NOMO-1 (cell line): ENCODE results near the gene RDX.
"Not testable (repeated sequence)": the region's sequence is repeated elsewhere in the genome, so short reads cannot be mapped to it uniquely, and the experiment has no call there.

Experiments
- DNase-seq, 2 experiments: peaks; one replicate each; lab custom pipeline; 2025; ENCODE audit not compliant: unreplicated experiment in 2 of 2; lab: John Stamatoyannopoulos, UW

RDX gene

DNA sequence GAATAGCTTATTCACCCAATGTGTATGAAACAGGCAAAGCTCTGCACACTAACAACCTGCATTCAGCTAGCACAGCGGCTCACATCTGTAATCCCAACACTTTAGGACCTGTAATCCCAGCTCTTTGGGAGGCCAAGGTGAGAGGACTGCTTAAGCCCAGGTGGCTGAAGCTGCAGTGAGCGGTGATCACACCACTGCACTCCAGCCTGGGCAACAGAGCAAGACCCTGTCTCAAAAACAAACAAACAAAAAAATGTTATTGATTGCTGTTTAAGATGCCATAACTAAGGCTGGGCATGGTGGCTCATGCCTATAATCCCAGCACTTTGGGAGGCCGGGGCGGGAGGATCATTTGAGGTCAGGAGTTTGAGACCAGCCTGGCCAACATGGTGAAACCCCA, 15.8 kb downstream of the RDX start:
- DNase-seq: not testable (repeated sequence)

- no peak for DNase-seq
Observed at GRCh38 chr11:110279881-110280280, 16.5 kb downstream of the RDX start.

GRCh38 chr11:110272919-110273318, 23.5 kb downstream of the RDX start:
- DNase-seq: no peak

GRCh38 chr11:110269996-110270395, 26.4 kb downstream of the RDX start:
- no peak for DNase-seq

GRCh38 chr11:110268441-110268840, 28.0 kb downstream of the RDX start:
- no peak for DNase-seq

DNA sequence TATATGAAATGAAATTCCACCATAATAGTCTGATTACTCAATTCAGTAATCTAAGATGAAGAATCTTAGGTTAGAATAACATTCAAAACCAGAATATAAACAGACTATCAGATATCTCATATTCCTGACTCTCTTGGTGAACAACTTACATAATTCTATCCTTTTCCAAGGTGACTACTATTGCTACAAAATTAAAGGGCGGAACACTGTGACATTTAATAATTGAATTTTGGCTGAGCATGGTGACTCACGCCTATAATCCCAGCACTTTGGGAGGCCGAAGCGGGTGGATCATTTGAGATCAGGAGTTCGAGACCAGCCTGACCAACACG, 34.4 kb downstream of the RDX start:
- DNase-seq: no peak

DNA sequence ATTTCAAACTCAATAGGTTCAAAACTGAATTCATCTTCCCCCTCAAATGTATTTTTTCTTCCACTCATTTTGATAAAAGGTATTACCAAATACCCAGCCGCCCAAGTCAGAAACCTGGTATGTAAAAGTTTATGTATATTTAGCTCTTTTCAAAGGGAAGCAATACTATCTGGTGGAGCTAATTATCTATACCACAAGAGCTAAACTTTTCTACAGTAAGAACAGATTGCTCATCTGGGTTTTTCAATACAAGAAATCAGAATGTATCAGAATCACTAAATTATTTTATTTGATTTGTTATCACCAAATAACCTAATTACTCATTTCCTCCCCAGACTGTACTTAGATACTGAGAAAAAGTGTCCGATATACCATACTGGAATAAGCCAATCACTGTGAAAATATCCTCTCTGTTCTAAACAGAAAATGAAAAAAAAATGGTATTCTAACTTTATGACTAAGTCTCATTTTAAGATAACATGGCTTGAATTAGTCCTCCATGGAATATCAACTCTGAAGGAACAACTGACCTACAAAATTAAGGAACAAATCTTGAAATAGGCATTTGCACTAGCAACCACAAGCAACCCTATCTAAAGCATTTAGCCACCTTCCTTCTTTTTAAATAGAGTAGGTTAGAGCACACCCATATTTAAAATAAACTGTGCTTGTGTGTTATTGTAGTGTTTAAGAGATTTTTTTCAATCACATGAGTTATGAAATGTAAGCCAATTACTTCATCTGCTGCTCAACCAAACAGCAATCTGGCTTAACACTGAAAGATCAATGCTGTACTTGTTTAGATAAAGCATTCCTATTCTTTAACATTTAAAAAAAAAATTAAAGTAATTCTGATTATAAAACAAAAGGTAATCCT, 35.0 kb downstream of the RDX start:
- DNase-seq: no peak

DNA sequence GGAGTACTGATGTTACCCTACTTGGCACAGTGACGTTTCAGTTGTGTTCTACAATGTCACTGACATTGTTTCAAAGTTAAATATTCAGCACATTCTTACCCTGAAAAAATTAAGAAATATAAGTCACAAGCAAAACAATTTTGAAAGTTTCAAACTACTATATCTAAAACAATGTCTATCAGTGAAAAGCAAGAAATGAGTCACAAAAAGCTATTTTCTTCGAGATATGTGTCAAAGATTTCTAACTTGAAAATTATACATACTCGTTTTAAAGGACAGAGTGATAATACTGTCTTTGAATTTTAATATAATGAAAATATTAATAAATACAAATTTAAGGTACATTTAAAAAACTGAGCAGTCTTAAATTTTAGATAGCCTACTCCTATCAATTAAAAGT, 42.9 kb downstream of the RDX start:
- no peak for DNase-seq

DNA sequence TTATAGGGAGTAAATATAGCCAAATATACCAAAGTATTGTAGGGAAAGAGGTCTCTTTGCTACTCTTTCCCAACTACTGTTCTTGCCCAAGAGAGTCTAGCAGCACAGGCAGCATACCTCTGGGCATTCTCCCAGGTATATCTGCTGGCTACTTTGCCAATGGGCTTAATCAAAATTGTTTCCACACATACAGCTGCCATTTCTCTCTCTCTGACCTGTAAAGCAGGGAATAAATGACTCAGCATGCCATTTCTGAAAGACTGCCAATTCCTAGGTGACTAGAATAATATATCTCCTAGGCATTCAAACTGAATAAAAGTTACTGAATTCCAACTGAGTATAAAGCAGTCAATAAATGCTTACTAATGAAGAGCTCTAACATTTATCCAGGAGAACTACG, 44.6 kb downstream of the RDX start:
- DNase-seq: no peak

GRCh38 chr11:110250168-110250567, 46.2 kb downstream of the RDX start:
- no peak for DNase-seq

- DNase-seq: no peak
Observed at GRCh38 chr11:110249766-110250165, 46.6 kb downstream of the RDX start.

DNA sequence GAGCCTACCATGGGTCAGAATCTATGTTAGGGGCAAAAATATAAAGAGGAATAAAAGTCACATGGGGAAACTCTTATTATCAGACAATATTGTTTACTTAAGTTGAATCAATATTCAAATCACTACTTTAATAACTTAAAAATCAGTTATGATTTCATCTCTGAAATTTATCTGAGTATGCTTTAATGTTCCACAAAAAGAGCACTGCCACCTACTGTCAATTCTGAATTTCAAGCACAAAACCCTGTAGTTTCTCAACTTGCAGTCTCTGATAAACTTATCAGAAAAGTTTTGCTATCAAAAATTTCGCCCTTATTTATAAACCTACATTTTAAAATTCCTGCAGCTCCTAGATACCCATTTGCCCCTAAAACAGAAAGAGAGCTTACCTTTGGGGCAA, 47.3 kb downstream of the RDX start:
- DNase-seq: no peak

GRCh38 chr11:110243791-110244190, 52.6 kb downstream of the RDX start:
- peak in 1 of 2 experiments; percentile 22 for DNase-seq

- no peak for DNase-seq
Observed at GRCh38 chr11:110242746-110243145, 53.7 kb downstream of the RDX start.

- DNase-seq: no peak
Observed at GRCh38 chr11:110242188-110242587, 54.2 kb downstream of the RDX start.

DNA sequence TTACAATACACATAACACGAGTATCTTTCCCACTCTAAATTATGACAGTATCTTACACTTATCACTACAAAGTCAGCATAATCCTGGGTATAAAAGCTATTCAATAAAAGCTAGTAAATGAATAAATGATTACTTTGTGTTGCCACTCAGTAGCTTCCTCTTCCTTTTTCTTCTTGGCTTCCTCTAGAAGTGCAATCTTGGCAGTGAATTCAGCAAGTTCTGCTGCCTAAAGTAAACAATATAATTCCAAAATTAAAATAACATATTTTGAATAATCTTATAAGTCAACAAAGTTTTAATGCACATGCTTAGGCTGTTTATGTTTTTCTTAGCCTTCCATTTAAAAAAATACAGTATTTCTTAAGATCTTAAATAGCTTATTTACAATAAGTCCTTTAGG, 60.4 kb downstream of the RDX start:
- DNase-seq: no peak

- DNase-seq: no peak
Observed at GRCh38 chr11:110230377-110230776, 66.0 kb downstream of the RDX start.

GRCh38 chr11:110219006-110219785, 77.2 kb downstream of the RDX start:
- no peak for DNase-seq

DNA sequence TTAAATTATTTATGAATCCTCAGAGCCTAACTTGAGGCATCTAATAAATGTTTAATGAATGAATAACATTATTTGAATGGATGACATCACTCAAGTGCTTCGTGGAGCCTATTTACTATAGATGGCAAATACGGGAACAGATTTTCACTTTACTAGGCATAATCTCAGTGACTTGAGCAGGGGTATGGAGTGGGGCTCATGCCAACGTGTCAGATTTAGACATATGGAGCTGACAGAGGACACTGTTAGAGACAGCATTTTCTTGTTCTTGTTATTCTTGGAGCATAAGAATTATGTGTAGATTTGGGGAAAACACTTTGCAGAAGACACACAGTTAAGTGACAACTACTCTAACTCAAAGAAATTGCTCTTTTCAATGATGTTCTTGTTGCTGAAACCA, 78.5 kb downstream of the RDX start:
- DNase-seq: no peak

- DNase-seq: no peak
Observed at GRCh38 chr11:110217223-110217877, 79.1 kb downstream of the RDX start.

- DNase-seq: not testable (repeated sequence)
Observed at GRCh38 chr11:110209313-110209694, 87.1 kb downstream of the RDX start.
